Measurements from ENCODE around the gene NKAIN2.

DNA sequence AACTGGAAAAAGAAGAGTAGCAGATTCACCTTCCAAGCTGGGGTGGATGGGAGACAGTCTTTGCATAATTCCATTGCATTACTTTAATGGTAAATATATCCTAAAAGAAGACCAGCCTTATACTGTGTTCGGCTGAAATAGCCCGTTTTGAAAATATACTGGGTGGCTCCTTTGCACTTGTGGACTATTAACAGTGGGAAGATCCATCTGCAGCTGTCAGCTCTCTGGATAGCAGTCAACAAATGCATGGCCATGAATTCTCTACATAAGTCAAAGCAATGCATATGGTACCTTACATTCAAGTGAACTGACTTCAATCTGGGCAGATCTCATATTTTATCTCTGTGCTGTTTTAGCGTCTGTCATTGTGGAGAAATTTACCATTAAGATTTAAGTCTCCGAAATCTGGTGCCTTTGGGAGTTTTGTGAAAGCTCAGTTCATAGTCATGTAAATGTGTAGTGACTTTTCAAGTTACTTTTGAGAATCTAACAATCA lies 758.0 kb downstream of the NKAIN2 start:
- TF ChIP-seq ZFX (IDR thresholded peaks at IDR 0.05; ENCODE audit: borderline replicate concordance): no peak
- TF ChIP-seq, protein P1, sequence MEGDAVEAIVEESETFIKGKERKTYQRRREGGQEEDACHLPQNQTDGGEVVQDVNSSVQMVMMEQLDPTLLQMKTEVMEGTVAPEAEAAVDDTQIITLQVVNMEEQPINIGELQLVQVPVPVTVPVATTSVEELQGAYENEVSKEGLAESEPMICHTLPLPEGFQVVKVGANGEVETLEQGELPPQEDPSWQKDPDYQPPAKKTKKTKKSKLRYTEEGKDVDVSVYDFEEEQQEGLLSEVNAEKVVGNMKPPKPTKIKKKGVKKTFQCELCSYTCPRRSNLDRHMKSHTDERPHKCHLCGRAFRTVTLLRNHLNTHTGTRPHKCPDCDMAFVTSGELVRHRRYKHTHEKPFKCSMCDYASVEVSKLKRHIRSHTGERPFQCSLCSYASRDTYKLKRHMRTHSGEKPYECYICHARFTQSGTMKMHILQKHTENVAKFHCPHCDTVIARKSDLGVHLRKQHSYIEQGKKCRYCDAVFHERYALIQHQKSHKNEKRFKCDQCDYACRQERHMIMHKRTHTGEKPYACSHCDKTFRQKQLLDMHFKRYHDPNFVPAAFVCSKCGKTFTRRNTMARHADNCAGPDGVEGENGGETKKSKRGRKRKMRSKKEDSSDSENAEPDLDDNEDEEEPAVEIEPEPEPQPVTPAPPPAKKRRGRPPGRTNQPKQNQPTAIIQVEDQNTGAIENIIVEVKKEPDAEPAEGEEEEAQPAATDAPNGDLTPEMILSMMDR (IDR thresholded peaks at IDR 0.05): no peak

All from 22Rv1 (cell line).